ENCODE measurements around the gene FGGY. TPM values are rescaled to one million over a fixed set of nuclear protein-coding genes. Genes with fewer than 3 reads are reported as not detected.
"Not testable (repeated sequence)": the region's sequence is repeated elsewhere in the genome, so short reads cannot be mapped to it uniquely, and the experiment has no call there.

FGGY gene
- total RNA-seq, 2 donors from 2014 or later: 12.2 to 17.4 TPM

DNA sequence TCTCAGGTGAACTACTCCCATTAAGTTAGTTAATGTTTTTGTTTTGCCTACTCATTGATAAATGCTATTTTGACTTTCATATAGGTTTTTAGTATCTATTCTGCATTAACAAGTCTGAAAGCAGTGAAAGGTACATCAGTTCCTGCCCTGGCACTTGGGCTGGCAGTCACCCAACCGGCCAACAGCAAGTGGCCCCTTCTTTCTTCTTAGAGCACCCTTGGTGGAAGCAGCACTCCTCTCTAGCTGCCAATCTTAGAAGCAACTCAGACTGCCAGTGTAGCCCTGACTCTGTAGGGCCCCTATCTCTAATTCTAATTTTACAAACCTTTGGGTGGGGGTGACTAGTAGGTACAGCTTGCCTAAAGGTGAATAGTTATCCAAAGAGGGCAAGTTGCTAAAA, 155.7 kb downstream of the FGGY start:
- WGBS, 2 donors: 93 to 94% methylated on average over 1 of the region's 1 CpG
- ATAC-seq: no peak
- TF ChIP-seq CTCF (IDR thresholded peaks at IDR 0.05): no peak
- no peak for TF ChIP-seq POLR2A (IDR thresholded peaks at IDR 0.05)
- H3K9me3 ChIP-seq: no peaks in the 10 kb centered on the region
- no peak overlapping the region for H3K4me3 ChIP-seq
- no peaks in the 10 kb centered on the region for H3K4me1 ChIP-seq
- H3K36me3 ChIP-seq (replicated peaks in 1 of 2; ENCODE audit: insufficient read depth in 1 of 2, low read depth in 2 of 2): no peaks in the 10 kb centered on the region
- H3K27ac ChIP-seq: no peak overlapping the region
- intact Hi-C loops (cut with DNase I): no loop called here
- no peak for DNase-seq
- no peaks in the 10 kb centered on the region for H3K27me3 ChIP-seq

DNA sequence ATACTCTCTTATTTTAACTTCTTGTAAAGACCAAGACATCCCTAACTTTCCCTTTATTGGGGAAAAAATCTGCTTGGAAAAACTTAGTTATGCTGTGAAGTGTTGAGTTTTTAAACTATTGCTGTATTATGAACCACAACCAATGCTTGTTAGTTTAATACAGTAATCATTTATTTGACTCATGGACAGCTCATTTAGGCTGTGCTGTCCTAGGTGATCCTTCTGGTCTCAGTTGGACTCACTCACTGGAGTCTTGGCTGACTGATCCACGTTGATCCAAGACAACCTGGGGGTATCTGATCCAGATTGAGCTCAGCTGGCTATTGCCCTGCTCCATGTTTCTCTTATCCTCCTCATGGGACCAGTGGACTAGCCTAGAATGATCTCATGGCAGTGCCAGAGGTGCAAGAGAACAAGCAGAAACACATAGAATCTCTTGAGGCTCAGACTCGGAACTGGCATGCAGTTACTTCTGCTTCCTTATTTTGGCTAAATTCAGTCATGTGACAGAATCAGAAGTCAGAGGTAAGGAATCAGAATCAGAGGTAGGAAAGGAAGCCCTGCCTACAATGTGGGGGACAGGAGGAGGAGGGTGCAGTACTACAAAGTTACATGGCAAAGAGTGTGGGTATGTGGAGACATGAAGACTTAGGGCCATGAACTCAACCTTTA, 156.5 kb downstream of the FGGY start:
- no peaks in the 10 kb centered on the region for H3K4me1 ChIP-seq
- H3K27me3 ChIP-seq: no peaks in the 10 kb centered on the region
- no peak overlapping the region for H3K4me3 ChIP-seq
- no peak for DNase-seq
- ATAC-seq: no peak
- H3K9me3 ChIP-seq: no peaks in the 10 kb centered on the region
- no peak for TF ChIP-seq CTCF (IDR thresholded peaks at IDR 0.05)
- TF ChIP-seq POLR2A (IDR thresholded peaks at IDR 0.05): no peak
- intact Hi-C loops (cut with DNase I): no loop called here
- no peak overlapping the region for H3K27ac ChIP-seq
- 84 to 89% methylated on average over 2 of the region's 2 CpGs for WGBS, 2 donors
- H3K36me3 ChIP-seq (replicated peaks in 1 of 2; ENCODE audit: insufficient read depth in 1 of 2, low read depth in 2 of 2): no peaks in the 10 kb centered on the region

- DNase-seq (no peak), ATAC-seq (no peak)
- Histone ChIP-seq H3K36me3 (replicated peaks in 1 of 2; ENCODE audit: insufficient read depth in 1 of 2, low read depth in 2 of 2) (no peaks in the 10 kb centered on the region), H3K4me1 (no peaks in the 10 kb centered on the region), H3K27ac (no peak overlapping the region), H3K9me3 (no peaks in the 10 kb centered on the region), H3K4me3 (no peak overlapping the region), H3K27me3 (no peaks in the 10 kb centered on the region)
- intact Hi-C loops (cut with DNase I): no loop called here
- 85 to 88% methylated on average over 2 of the region's 2 CpGs for WGBS, 2 donors
- no peak for TF ChIP-seq POLR2A (IDR thresholded peaks at IDR 0.05)
- no peak for TF ChIP-seq CTCF (IDR thresholded peaks at IDR 0.05)
These were observed 158.3 kb downstream of the FGGY start for GRCh38 chr1:59455206-59455605.

DNA sequence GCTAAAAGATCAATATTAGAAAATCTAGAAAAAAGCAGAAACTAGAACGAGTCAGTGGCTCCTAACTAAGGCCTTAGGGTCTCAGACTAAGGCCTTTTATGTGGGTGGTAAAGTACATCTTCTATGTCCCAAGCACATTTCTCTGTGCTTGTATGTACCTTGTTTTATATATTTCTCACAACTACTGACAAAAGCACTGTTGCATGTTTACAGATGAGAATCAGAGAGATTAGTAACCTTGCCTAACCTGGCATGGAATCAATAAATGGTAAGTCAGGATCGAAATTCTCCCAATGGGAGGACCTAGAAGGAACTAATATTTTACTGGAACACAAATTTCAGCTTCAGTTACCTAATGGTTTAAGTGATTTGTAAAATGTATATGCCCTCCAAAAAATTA, 160.9 kb downstream of the FGGY start:
- no peaks in the 10 kb centered on the region for H3K27me3 ChIP-seq
- DNase-seq (no peak), ATAC-seq (no peak)
- TF ChIP-seq CTCF (IDR thresholded peaks at IDR 0.05) (no peak), POLR2A (IDR thresholded peaks at IDR 0.05) (no peak)
- H3K9me3 ChIP-seq: no peaks in the 10 kb centered on the region
- no peak overlapping the region for H3K27ac ChIP-seq
- WGBS, 2 donors: 59 to 61% methylated on average over 2 of the region's 2 CpGs
- H3K4me3 ChIP-seq: no peak overlapping the region
- no peaks in the 10 kb centered on the region for H3K36me3 ChIP-seq (replicated peaks in 1 of 2; ENCODE audit: insufficient read depth in 1 of 2, low read depth in 2 of 2)
- intact Hi-C loops (cut with DNase I): no loop called here
- H3K4me1 ChIP-seq: no peaks in the 10 kb centered on the region

- ATAC-seq (no peak), DNase-seq (no peak)
- no peaks in the 10 kb centered on the region for H3K4me1 ChIP-seq
- H3K36me3 ChIP-seq (replicated peaks in 1 of 2; ENCODE audit: insufficient read depth in 1 of 2, low read depth in 2 of 2): no peaks in the 10 kb centered on the region
- no peaks in the 10 kb centered on the region for H3K9me3 ChIP-seq
- H3K27ac ChIP-seq: no peak overlapping the region
- 86 to 92% methylated on average over 2 of the region's 2 CpGs for WGBS, 2 donors
- intact Hi-C loops (cut with DNase I): no loop called here
- no peaks in the 10 kb centered on the region for H3K27me3 ChIP-seq
- no peak for TF ChIP-seq POLR2A (IDR thresholded peaks at IDR 0.05)
- TF ChIP-seq CTCF (IDR thresholded peaks at IDR 0.05): no peak
- H3K4me3 ChIP-seq: no peak overlapping the region
These were observed 162.0 kb downstream of the FGGY start for GRCh38 chr1:59458884-59459283.

DNA sequence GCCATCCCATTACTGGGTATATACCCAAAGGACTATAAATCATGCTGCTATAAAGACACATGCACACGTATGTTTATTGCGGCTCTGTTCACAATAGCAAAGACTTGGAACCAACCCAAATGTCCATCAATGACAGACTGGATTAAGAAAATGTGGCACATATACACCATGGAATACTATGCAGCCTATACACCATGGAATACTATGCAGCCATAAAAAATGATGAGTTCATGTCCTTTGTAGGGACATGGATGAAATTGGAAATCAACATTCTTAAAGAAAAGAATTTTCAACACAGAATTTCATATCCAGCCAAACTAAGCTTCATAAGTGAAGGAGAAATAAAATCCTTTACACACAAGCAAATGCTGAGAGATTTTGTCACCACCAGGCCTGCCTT, 166.0 kb downstream of the FGGY start:
- H3K27ac ChIP-seq; H3K36me3 ChIP-seq (replicated peaks in 1 of 2; ENCODE audit: insufficient read depth in 1 of 2, low read depth in 2 of 2); DNase-seq; H3K4me1 ChIP-seq; intact Hi-C loops (cut with DNase I); ATAC-seq; H3K4me3 ChIP-seq; H3K27me3 ChIP-seq; H3K9me3 ChIP-seq: not testable (repeated sequence)
- 100% methylated on average over 2 of the region's 2 CpGs; no CpG with 5 or more reads in 1 of the 2 donors for WGBS, 2 donors

- H3K4me3 ChIP-seq; intact Hi-C loops (cut with DNase I); ATAC-seq; H3K4me1 ChIP-seq; DNase-seq; H3K27me3 ChIP-seq; H3K36me3 ChIP-seq (replicated peaks in 1 of 2; ENCODE audit: insufficient read depth in 1 of 2, low read depth in 2 of 2); H3K9me3 ChIP-seq; H3K27ac ChIP-seq: not testable (repeated sequence)
These were observed 168.6 kb downstream of the FGGY start for GRCh38 chr1:59465478-59465877.

Data from body of pancreas (tissue), 4 donors.